Left lobe of liver (tissue), 2 donors: ENCODE measurements around the gene BDKRB2. TPM values are rescaled to one million over a fixed set of nuclear protein-coding genes. Genes with fewer than 3 reads are reported as not detected.

Experiments used
- ATAC-seq: fragments of 200-7000 bp; cut with Tn5 transposase; one replicate; pipeline ENCODE4 v1.9.1; 2020; ENCODE audit warnings: mild to moderate bottlenecking, moderate library complexity
- DNase-seq: peaks from one replicate; pipeline ENCODE4 v3.0.0-alpha.2; 2020; ENCODE audit warnings: low spot score
- total RNA-seq: library from RNA; stranded (reverse); gene quantifications from one replicate; pipeline ENCODE4 v1.2.1, GENCODE V29; 2021
- donor health status: DM: no; HTN: no; CAD: no; lungs with moderate emphysema.
- donor health status: DM: no; HTN: yes; CAD: no.

BDKRB2 gene
- total RNA-seq, 1 donor from 2014 or later: 0.10 TPM

GRCh38 chr14:96250485-96250884, 45.8 kb downstream of the BDKRB2 start:
- ATAC-seq: no peak

GRCh38 chr14:96251656-96252155, 47.1 kb downstream of the BDKRB2 start:
- DNase-seq (no peak), ATAC-seq (no peak)

More at GRCh38 chr14:96250485-96250884, 45.8 kb downstream of the BDKRB2 start:
- DNase-seq: no peak

DNA sequence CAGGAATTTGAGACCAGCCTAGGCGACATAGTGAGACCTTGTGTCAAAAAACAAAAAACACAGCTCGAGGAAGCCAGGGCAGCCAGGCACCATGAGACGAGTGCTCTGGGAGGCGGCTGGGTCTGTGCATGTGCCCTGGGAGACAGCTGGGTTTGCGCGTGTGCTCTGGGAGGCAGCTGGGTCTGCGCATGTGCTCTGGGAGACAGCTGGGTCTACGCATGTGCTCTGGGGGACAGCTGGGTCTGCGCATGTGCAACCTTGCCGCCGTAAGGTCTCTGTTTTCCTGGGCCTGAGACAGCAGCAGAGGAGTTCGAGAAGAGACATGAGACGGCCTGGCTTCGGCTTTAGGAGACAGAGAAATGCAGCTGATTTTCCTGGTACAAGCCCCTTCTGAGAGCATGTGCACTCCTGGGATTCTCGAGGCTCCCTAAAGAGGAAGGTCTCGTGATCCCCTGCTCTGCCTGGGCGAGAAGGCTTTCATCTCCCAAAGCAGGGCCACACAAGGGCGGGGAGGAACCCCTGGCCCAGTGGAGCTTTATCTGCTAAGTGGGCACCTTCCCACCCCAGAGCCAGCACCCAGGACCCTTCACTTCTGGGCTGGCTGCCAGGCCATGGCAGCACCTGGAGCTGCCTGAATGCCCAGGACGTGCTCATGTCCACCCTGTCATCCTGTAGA, 47.8 kb downstream of the BDKRB2 start:
- DNase-seq (no peak), ATAC-seq (no peak)

GRCh38 chr14:96252999-96253539, 48.4 kb downstream of the BDKRB2 start:
- ATAC-seq (no peak), DNase-seq (no peak)

DNA sequence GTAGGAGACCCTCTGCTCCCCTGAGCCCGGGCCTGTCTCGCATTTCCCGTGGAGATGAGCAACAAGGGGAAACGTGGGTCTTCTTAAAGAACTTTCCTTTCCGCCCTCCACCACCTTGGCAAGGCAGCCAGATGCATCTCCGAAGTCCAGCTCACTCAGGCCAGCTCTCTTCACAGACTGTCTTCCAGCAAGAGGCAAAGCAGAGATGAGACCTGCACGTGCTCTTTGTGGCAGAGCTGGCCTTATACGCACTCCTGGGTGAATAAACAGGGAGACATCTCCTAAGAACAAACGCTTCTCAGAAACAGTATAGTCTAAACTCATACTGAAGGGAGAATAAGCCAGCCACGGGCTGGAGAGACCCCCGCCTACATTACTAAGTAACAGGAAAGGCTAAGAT, 50.0 kb downstream of the BDKRB2 start:
- DNase-seq (no peak), ATAC-seq (no peak)

DNA sequence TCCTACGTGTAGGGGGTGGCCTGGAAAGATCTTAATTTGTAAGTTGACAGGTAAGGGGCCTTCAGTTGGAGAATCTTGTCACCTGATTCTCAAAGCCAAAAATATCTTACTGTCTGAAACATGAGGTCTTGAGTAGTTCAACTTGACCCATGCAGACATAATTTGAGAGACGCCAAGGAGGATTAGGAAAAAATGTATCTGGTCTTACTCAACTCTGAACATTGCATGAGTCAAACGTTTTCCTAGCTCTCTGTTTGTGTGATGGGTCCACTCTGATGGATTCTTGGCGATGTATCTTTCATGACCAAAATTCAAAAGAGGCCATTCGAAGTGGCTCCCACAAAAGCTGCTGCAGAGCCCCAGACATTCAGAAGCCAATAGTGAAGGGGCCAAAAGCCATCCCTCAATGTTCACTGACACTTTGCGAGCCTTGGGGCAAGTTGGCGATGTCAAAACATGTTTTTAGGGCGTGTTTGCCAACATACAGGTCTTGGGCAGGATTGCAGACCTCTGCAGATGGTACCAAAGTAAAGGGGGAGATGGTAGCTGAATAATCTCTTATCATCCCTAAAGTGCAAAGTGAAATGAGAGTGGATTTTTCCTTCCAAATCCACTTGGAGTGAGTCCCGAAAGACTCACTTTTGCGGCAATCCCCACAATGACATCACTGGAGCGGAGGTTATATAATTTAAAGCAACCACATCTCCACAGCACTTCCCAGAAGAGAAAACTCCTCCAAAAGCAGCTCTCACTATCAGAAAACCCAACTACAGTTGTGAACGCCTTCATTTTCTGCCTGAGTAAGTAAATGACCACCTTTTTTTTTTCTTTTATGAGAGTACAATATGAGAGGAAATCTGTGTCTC, 51.1 kb downstream of the BDKRB2 start, which contains the start of gene BDKRB1:
TSS of gene BDKRB1 (plus strand) at position 710 of the 866 bp plus-strand sequence. CDS start 7,473 bp downstream, outside the sequence.
- ATAC-seq (no peak), DNase-seq (no peak)

DNA sequence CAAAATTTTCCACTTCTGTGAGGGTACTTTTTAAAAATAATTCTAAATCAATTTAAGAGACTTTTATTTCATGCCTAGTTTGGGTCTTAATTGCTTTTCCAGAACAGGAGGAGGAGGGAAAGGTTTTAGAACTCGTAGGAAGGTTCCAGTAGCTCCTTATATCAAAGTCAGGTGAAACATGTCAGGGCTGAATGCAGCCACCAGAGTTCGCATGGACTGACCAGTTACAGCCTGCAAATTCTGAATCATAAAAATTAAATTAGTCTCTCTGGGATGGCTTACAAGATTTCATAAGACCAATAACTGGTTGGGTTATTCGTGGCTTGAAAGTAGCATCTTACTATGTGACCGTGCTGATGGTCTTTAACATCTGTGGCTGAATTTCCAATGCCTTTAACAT, 51.8 kb downstream of the BDKRB2 start:
- ATAC-seq (no peak), DNase-seq (no peak)

- no peak for DNase-seq
- ATAC-seq: no peak
These were observed 52.4 kb downstream of the BDKRB2 start for GRCh38 chr14:96257056-96257455.

GRCh38 chr14:96257900-96258299, 53.3 kb downstream of the BDKRB2 start:
- ATAC-seq (no peak), DNase-seq (no peak)

DNA sequence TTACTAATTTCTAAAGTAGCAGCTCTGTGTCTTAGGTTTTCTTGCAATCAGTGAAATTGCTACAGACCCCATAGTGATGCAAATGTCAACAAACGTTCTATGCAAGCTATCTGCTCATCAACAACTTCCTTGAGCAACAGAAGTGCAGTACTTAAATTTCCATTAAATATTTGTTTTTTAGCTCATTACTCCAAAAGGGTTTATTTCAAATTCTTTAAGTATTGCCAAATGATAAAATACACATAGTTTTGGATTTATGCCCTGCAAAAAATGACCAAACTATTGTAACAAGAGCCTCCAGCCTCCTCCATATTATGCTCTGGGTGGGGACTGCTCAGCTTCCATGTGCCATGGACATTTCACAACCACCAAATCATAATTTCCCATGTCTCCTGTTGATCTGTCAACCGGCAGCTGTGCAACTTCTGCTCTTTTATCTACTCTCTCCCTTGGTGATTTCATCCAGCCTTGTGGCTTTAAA, 55.7 kb downstream of the BDKRB2 start:
- ATAC-seq (no peak), DNase-seq (no peak)

DNA sequence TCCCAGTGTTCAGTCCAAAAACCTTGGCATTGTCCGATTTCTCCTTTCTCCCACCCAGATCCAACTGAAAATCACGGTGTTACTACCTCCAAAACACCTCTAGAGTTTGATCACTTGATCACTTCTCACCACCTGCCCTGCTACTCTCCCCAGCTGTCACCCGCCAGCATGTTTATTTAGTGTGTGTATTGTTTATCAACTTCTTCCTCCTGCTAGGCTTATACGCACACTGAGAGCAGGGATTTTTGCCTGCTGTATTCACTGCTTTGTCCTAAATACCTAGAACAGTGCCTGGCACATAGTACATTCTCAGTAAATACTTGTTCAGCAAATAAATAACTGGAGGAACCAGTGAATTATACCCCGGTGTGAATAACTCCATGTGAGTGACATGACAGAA, 56.4 kb downstream of the BDKRB2 start:
- no peak for DNase-seq

GRCh38 chr14:96261772-96262655, 57.4 kb downstream of the BDKRB2 start:
- DNase-seq (no peak), ATAC-seq (no peak)

More for the DNA sequence above, 56.4 kb downstream of the BDKRB2 start:
- no peak for ATAC-seq

DNA sequence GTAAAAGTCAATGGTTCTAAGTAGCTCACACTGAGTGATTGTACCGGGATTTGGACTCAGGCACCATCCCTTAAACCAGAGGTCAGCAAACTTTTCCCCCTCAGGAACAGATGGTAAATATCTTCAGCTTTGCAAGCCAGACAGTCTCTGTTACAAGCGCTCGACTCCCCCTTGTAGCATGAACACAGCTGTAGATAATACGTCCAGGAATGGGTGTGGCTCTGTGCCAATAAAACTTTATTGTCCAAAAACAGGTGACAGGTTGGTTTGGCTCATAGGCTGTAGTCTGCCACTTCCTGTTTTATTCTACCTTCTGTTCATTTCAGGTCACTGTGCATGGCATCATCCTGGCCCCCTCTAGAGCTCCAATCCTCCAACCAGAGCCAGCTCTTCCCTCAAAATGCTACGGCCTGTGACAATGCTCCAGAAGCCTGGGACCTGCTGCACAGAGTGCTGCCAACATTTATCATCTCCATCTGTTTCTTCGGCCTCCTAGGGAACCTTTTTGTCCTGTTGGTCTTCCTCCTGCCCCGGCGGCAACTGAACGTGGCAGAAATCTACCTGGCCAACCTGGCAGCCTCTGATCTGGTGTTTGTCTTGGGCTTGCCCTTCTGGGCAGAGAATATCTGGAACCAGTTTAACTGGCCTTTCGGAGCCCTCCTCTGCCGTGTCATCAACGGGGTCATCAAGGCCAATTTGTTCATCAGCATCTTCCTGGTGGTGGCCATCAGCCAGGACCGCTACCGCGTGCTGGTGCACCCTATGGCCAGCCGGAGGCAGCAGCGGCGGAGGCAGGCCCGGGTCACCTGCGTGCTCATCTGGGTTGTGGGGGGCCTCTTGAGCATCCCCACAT, 58.9 kb downstream of the BDKRB2 start:
- no peak for ATAC-seq
- no peak for DNase-seq

DNA sequence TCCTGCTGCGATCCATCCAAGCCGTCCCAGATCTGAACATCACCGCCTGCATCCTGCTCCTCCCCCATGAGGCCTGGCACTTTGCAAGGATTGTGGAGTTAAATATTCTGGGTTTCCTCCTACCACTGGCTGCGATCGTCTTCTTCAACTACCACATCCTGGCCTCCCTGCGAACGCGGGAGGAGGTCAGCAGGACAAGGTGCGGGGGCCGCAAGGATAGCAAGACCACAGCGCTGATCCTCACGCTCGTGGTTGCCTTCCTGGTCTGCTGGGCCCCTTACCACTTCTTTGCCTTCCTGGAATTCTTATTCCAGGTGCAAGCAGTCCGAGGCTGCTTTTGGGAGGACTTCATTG, 59.5 kb downstream of the BDKRB2 start:
- DNase-seq: no peak
- ATAC-seq: no peak

- no peak for ATAC-seq
- DNase-seq: no peak
These were observed 60.2 kb downstream of the BDKRB2 start for GRCh38 chr14:96264853-96265252.

- no peak for DNase-seq
- ATAC-seq: no peak
These were observed 60.9 kb downstream of the BDKRB2 start for GRCh38 chr14:96265383-96266095.

GRCh38 chr14:96267336-96267735, 62.7 kb downstream of the BDKRB2 start:
- DNase-seq: no peak

GRCh38 chr14:96267916-96268315, 63.3 kb downstream of the BDKRB2 start:
- DNase-seq (no peak), ATAC-seq (no peak)

More at GRCh38 chr14:96267336-96267735, 62.7 kb downstream of the BDKRB2 start:
- ATAC-seq: no peak
